HG02981 (cell line): ENCODE measurements around the gene LRRC3.

Experiments used
- ATAC-seq: cut with Tn5 transposase; IDR thresholded peaks from one replicate; pipeline ENCODE4 v1.9.1; 2021; ENCODE audit warnings: mild to moderate bottlenecking, moderate library complexity; ENCODE audit not compliant: unreplicated experiment

LRRC3 gene

GRCh38 chr21:44423941-44424607 lies 31.2 kb upstream of the LRRC3 start:
- ATAC-seq = no peak

- no peak for ATAC-seq
These were observed 30.6 kb upstream of the LRRC3 start for GRCh38 chr21:44424608-44425306.

- no peak for ATAC-seq
These were observed 29.9 kb upstream of the LRRC3 start for GRCh38 chr21:44425307-44425894.

- no peak for ATAC-seq
These were observed 29.2 kb upstream of the LRRC3 start for GRCh38 chr21:44425895-44426662.

GRCh38 chr21:44426663-44427191 lies 28.6 kb upstream of the LRRC3 start:
- no peak for ATAC-seq

- ATAC-seq = no peak
These were observed 27.8 kb upstream of the LRRC3 start for GRCh38 chr21:44427241-44428120.

- no peak for ATAC-seq
These were observed 26.9 kb upstream of the LRRC3 start for GRCh38 chr21:44428281-44428960.

- ATAC-seq = no peak
These were observed 25.4 kb upstream of the LRRC3 start for GRCh38 chr21:44429894-44430293.

GRCh38 chr21:44431300-44431699 lies 24.0 kb upstream of the LRRC3 start:
- ATAC-seq = no peak

GRCh38 chr21:44432841-44433790 lies 22.2 kb upstream of the LRRC3 start:
- ATAC-seq = no peak

GRCh38 chr21:44433791-44434567 lies 21.3 kb upstream of the LRRC3 start:
- no peak for ATAC-seq

- ATAC-seq = no peak
These were observed 20.8 kb upstream of the LRRC3 start for GRCh38 chr21:44434568-44434925.

GRCh38 chr21:44434936-44435635 lies 20.2 kb upstream of the LRRC3 start:
- ATAC-seq = no peak

GRCh38 chr21:44436111-44436611 lies 19.1 kb upstream of the LRRC3 start:
- ATAC-seq = no peak

GRCh38 chr21:44436958-44437357 lies 18.4 kb upstream of the LRRC3 start:
- ATAC-seq = no peak

- no peak for ATAC-seq
These were observed 18.0 kb upstream of the LRRC3 start for GRCh38 chr21:44437371-44437695.

- ATAC-seq = no peak
These were observed 17.4 kb upstream of the LRRC3 start for GRCh38 chr21:44437696-44438431.
